AG04450 (cell line): ENCODE results near the gene TTC21A. TPM values are rescaled to one million over a fixed set of nuclear protein-coding genes. Genes with fewer than 3 reads are reported as not detected.
"Not testable (repeated sequence)": the region's sequence is repeated elsewhere in the genome, so short reads cannot be mapped to it uniquely, and the experiment has no call there.

Experiments
- CTCF ChIA-PET: fragments of 300-600, 350-600 bp; formaldehyde crosslinking; extraction: SDS; loops from one replicate; lab custom pipeline; 2022; ENCODE audit warnings: antibody characterized with exemption, inconsistent platforms; lab: Charles Lee
- POLR2A ChIA-PET: fragments of 350-600 bp; formaldehyde crosslinking; extraction: SDS; loops from one replicate; lab custom pipeline; 2021; ENCODE audit warnings: antibody characterized with exemption, inconsistent platforms; lab: Yijun Ruan, JAX
- DNase-seq: peaks from one replicate; pipeline ENCODE4 v3.0.0-alpha.2; 2011; ENCODE audit warnings: low read depth, low spot score
- H3K27ac ChIP-seq: one replicate; pipeline ENCODE4 v1.5.1; 2012; ENCODE audit warnings: low read depth, low read length, control low read depth
- H3K27me3 ChIP-seq: one replicate; pipeline ENCODE4 v1.6.0; 2012; ENCODE audit warnings: low read length; ENCODE audit not compliant: control insufficient read depth, insufficient read depth
- H3K4me3 ChIP-seq: 2 replicates; pipeline ENCODE4 v1.5.1; 2011; ENCODE audit warnings: mild to moderate bottlenecking, low read depth, low read length, control low read depth
- H3K9me3 ChIP-seq: 2 replicates; pipeline ENCODE4 v1.5.1; 2012; ENCODE audit warnings: low read length; ENCODE audit not compliant: control insufficient read depth, insufficient read depth
- CTCF ChIP-seq: IDR thresholded peaks from 2 replicates; pipeline ENCODE4 v1.5.1; 2011; ENCODE audit warnings: low read depth, low read length, control low read depth, inconsistent platforms
- polyA plus RNA-seq: library from polyadenylated mRNA; depleted of rRNA; stranded (reverse); fragments of >200 nt; gene quantifications from 2 replicates; pipeline ENCODE4 v1.2.3, GENCODE V29; 2011

The TTC21A gene
- polyA plus RNA-seq, 1 experiment: 1.6 TPM

GRCh38 chr3:39166932-39167532, 59.6 kb downstream of the TTC21A start:
- no peak for TF ChIP-seq CTCF
- ChIA-PET CTCF (interaction anchor here (0.5 to 5.0 kb wide), 6 partner anchors 11 to 114 kb away, joined by 3 to 37 read pairs (median 4); no protein-coding TSS in a partner anchor), POLR2A (interaction anchor here (1.3 to 4.0 kb wide), 3 partner anchors 10 to 240 kb away, joined by 3 to 27 read pairs (median 9); no protein-coding TSS in a partner anchor)
- Histone ChIP-seq H3K4me3 (no peak overlapping the region), H3K27me3 (no peaks in the 10 kb centered on the region), H3K27ac (no peak overlapping the region), H3K9me3 (peaks cover 3% of the 10 kb centered on the region)
- DNase-seq: no peak

- DNase-seq: no peak
- Histone ChIP-seq H3K4me3 (no peak overlapping the region), H3K27me3 (no peaks in the 10 kb centered on the region), H3K27ac (no peak overlapping the region), H3K9me3 (peaks cover under 1% of the 10 kb centered on the region)
- ChIA-PET CTCF (interaction anchor here (0.7 to 5.0 kb wide), 5 partner anchors 10 to 123 kb away, joined by 3 to 37 read pairs (median 4); no protein-coding TSS in a partner anchor), POLR2A (interaction anchor here (4.0 kb wide), 1 partner anchor 9 kb away, joined by 27 read pairs; no protein-coding TSS in a partner anchor)
- no peak for TF ChIP-seq CTCF
These were observed 60.8 kb downstream of the TTC21A start for GRCh38 chr3:39168156-39168780.

GRCh38 chr3:39169712-39170111, 62.2 kb downstream of the TTC21A start:
- CTCF ChIA-PET: interaction anchor here (1.2 to 5.0 kb wide), 3 partner anchors 20 to 122 kb away, joined by 4 to 37 read pairs (median 4); no protein-coding TSS in a partner anchor
- TF ChIP-seq CTCF: no peak
- Histone ChIP-seq H3K9me3 (no peaks in the 10 kb centered on the region), H3K4me3 (no peak overlapping the region), H3K27ac (no peak overlapping the region), H3K27me3 (no peaks in the 10 kb centered on the region)
- DNase-seq: no peak
- POLR2A ChIA-PET: no interaction called here

- H3K27ac ChIP-seq: no peak overlapping the region
- H3K4me3 ChIP-seq: no peak overlapping the region
- no peaks in the 10 kb centered on the region for H3K27me3 ChIP-seq
- ChIA-PET CTCF (interaction anchor here (1.2 to 5.0 kb wide), 3 partner anchors 20 to 121 kb away, joined by 4 to 37 read pairs (median 4); no protein-coding TSS in a partner anchor), POLR2A (no interaction called here)
- no peak for TF ChIP-seq CTCF
- no peaks in the 10 kb centered on the region for H3K9me3 ChIP-seq
- DNase-seq: no peak
These were observed 63.0 kb downstream of the TTC21A start for GRCh38 chr3:39170461-39170860.

GRCh38 chr3:39170877-39171276, 63.4 kb downstream of the TTC21A start:
- H3K27ac ChIP-seq, DNase-seq, H3K27me3 ChIP-seq, H3K4me3 ChIP-seq, H3K9me3 ChIP-seq, POLR2A ChIA-PET: not testable (repeated sequence)
- CTCF ChIA-PET: interaction anchor here (1.8 kb wide), 1 partner anchor 121 kb away, joined by 5 read pairs; no protein-coding TSS in a partner anchor
